K562 (cell line): Measurements from ENCODE around the gene DEFB114.

Experiments
- MTA1 ChIP-seq: fragments of 450-650 bp; IDR thresholded peaks from 2 replicates; pipeline ENCODE4 v1.6.1; 2017; ENCODE audit warnings: borderline replicate concordance
- SNRNP70 ChIP-seq: fragments of 200-400 bp; formaldehyde crosslinking; optimal IDR thresholded peaks from 2 replicates; pipeline ENCODE3; 2017; ENCODE audit warnings: low read depth, low read length
- TF ChIP-seq, protein P1 (sequence below): fragments of 200-800 bp; sonication (Bioruptor generic); IDR thresholded peaks from 2 replicates; pipeline ENCODE4 v1.6.1; 2017; ENCODE audit warnings: missing genetic modification characterization, missing compliant biosample characterization
- TF ChIP-seq, protein P2 (sequence below): sonication (generic); formaldehyde crosslinking; IDR thresholded peaks from 2 replicates; pipeline ENCODE4 v1.8.0; 2023; ENCODE audit warnings: mild to moderate bottlenecking, missing genetic modification reagents

DNA sequence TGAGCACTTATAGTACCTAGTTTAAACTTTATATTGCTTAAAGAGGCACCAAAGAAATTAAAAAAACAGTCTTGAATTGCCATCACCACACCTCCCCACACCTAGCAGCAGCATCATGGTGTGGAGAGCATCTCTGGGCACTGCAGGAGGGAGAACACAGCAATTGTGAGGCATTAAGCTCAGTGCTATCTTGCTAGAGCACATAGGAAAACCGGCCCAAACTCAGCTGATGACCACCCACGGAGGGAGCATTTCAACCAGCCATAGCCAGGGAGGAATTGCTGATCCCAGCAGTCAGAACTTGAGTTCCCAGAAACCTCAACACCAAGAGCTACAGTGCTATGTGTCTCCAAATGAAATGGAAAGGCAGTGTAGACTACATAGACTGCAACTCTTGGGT, 24.9 kb upstream of the DEFB114 start:
- no peak for TF ChIP-seq MTA1
- TF ChIP-seq, protein P1, sequence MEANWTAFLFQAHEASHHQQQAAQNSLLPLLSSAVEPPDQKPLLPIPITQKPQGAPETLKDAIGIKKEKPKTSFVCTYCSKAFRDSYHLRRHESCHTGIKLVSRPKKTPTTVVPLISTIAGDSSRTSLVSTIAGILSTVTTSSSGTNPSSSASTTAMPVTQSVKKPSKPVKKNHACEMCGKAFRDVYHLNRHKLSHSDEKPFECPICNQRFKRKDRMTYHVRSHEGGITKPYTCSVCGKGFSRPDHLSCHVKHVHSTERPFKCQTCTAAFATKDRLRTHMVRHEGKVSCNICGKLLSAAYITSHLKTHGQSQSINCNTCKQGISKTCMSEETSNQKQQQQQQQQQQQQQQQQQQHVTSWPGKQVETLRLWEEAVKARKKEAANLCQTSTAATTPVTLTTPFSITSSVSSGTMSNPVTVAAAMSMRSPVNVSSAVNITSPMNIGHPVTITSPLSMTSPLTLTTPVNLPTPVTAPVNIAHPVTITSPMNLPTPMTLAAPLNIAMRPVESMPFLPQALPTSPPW (CRISPR knock-in tag) = no peak
- TF ChIP-seq SNRNP70 = no peak
- TF ChIP-seq, protein P2, sequence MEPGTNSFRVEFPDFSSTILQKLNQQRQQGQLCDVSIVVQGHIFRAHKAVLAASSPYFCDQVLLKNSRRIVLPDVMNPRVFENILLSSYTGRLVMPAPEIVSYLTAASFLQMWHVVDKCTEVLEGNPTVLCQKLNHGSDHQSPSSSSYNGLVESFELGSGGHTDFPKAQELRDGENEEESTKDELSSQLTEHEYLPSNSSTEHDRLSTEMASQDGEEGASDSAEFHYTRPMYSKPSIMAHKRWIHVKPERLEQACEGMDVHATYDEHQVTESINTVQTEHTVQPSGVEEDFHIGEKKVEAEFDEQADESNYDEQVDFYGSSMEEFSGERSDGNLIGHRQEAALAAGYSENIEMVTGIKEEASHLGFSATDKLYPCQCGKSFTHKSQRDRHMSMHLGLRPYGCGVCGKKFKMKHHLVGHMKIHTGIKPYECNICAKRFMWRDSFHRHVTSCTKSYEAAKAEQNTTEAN = no peak
